Heart right ventricle (tissue), 16 donors: Measurements from ENCODE around the gene SLC12A4. TPM values are rescaled to one million over a fixed set of nuclear protein-coding genes. Genes with fewer than 3 reads are reported as not detected.
A peak's percentile ranks its signal among the peaks of the same experiment; 100 is the strongest.
"Not testable (repeated sequence)": the region's sequence is repeated elsewhere in the genome, so short reads cannot be mapped to it uniquely, and the experiment has no call there.

Experiments
- ATAC-seq, 8 donors: fragments of 200-7000 bp; cut with Tn5 transposase; one replicate each; pipeline ENCODE4 v1.9.1; 2020; ENCODE audit warnings: mild to moderate bottlenecking in 8 of 8, moderate library complexity in 8 of 8, moderate number of reproducible peaks in 1 of 8
- DNase-seq, 2 donors: peaks; one replicate each; pipeline ENCODE4 v3.0.0-alpha.2; 2020
- H3K27ac ChIP-seq, 10 donors: fragments of 200-600 bp; sonication (generic) in 2 of 10; one replicate each; pipeline versions ENCODE4 v1.5.0 to v1.8.0; 2020 to 2022; ENCODE audit warnings: mild to moderate bottlenecking in 3 of 10
- H3K27me3 ChIP-seq, 7 donors: fragments of 200-600 bp; one replicate each; pipeline ENCODE4 v1.8.0; 2021 to 2022; ENCODE audit warnings: mild to moderate bottlenecking in 2 of 7
- H3K36me3 ChIP-seq, 9 donors: fragments of 200-600 bp; sonication (generic) in 1 of 9; one replicate each; pipeline versions ENCODE4 v1.5.0 to v1.8.0; 2020 to 2022; ENCODE audit warnings: mild to moderate bottlenecking in 2 of 9
- H3K4me1 ChIP-seq, 9 donors: fragments of 200-600 bp; sonication (generic) in 1 of 9; one replicate each; pipeline versions ENCODE4 v1.5.0 to v1.8.0; 2020 to 2022; ENCODE audit warnings: mild to moderate bottlenecking in 4 of 9
- H3K4me3 ChIP-seq, 10 donors: fragments of 200-600 bp; sonication (generic) in 2 of 10; one replicate each; pipeline versions ENCODE4 v1.5.0 to v1.8.0; 2020 to 2022; ENCODE audit warnings: mild to moderate bottlenecking in 7 of 10, moderate library complexity in 2 of 10
- H3K9me3 ChIP-seq, 11 donors: fragments of 200-600 bp in 10 of 11; sonication (generic) in 2 of 11; one replicate each; pipeline versions ENCODE4 v1.5.0 to v1.8.0; 2013 to 2022; ENCODE audit warnings: mild to moderate bottlenecking in 2 of 11, control low read depth in 1 of 11, moderate library complexity in 1 of 11
- WGBS, 2 donors: extraction: QIAGEN DNeasy Blood & Tissue Kit; methylation state at CpG; one replicate each; pipeline ENCODE4 v1.1.7; 2013; ENCODE audit warnings: inconsistent platforms in 1 of 2; 5-methylcytosine and 5-hydroxymethylcytosine counted together
- intact Hi-C, 10 donors: fragments of 100-400 bp; cut with DNase I; formaldehyde crosslinking; loops; one replicate each; pipeline versions ENCODE4 v1.11.1 to v1.14.2; 2022
- long read RNA-seq, 3 donors: library from polyadenylated mRNA; unstranded; transcript quantifications; one replicate each; pipeline ENCODE4 v2.0.0, GENCODE V29; 2020 to 2021
- polyA plus RNA-seq, 2 donors: library from polyadenylated mRNA; stranded (reverse); fragments of 200-250 nt; gene quantifications; one replicate each; pipeline ENCODE4 v1.2.3, GENCODE V29; 2013
- total RNA-seq, 10 donors: library from RNA; stranded (reverse); fragmentation: NEBNext Ultra II Directional in 3 of 10; extraction: Animal tissue kit (Norgen Biotek cat#: 25700) in 3 of 10; gene quantifications; one replicate each; pipeline versions ENCODE4 v1.2.1 to v1.2.4, GENCODE V29; 2021 to 2023
- TF ChIP-seq, protein P1 (sequence below), 9 donors: fragments of 200-600 bp; sonication (generic) in 2 of 9; IDR thresholded peaks; one replicate each; pipeline versions ENCODE4 v1.5.0 to v1.8.0; 2021 to 2022; ENCODE audit warnings: antibody characterized with exemption in 9 of 9, mild to moderate bottlenecking in 5 of 9, moderate library complexity in 1 of 9
- donor health status: Arrhythmogenic right ventricular cardiomyopathy.
- donor health status: ischemic (EF 13 %, LVEDD 7.1; RV severe dilation, severe dysfunction).
- donor health status: healthy with polysubstance abuse.
- donor health status: DM: no; HTN: yes; CAD: no.
- donor health status: DM: no; HTN: no; CAD: no.
- donor health status: ischemic (EF 25% LVEDD 6.9; RV normal size, moderate dysfunction).
- donor health status: ischemic (EF 25% LVEDD 5.7; RV mildly dilated, moderate dysfunction).
- donor health status: healthy.
- donor health status: DM: yes; HTN: yes; CAD: no.
- donor health status: Ischemic cardiomyopathy.
- donor health status: ischemic (EF 35%, LVEDD 5.7; RV mildly dilated, moderate dysfunction).
- donor health status: nonischemic (EF 11% LVEDD 7.7; RV severe dilation, severe dysfunction).
- donor health status: DM: yes; HTN: yes; CAD: no.
- donor health status: PGD.
- donor health status: ischemic (EF 29% LVEDD 5.4; RV normal size, mild dysfunction).
- donor health status: nonischemic (EF 23%, LVEDD 6.1; RV moderate dilation, normal function).

The SLC12A4 gene
- total RNA-seq, result 100 to 1,000 TPM in 1 of 10 donors, 10 to 100 TPM in 9; 70.9 to 107 (median 86.6) TPM
- polyA plus RNA-seq, result 100 to 1,000 TPM in 1 of 2 donors, 10 to 100 TPM in 1; 70.1 to 116 TPM
- long read RNA-seq, donor 1, full-length matches to known transcripts, result 106 of 219 reads
- long read RNA-seq, donor 1, partial matches to known transcripts, result 76 of 219 reads
- long read RNA-seq, donor 1, other reads (novel, unspliced or antisense), result 37 of 219 reads
- long read RNA-seq, donor 2, full-length matches to known transcripts, result 115 of 223 reads
- long read RNA-seq, donor 2, partial matches to known transcripts, result 76 of 223 reads
- long read RNA-seq, donor 2, other reads (novel, unspliced or antisense), result 32 of 223 reads
- long read RNA-seq, donor 3, full-length matches to known transcripts, result 99 of 277 reads
- long read RNA-seq, donor 3, partial matches to known transcripts, result 129 of 277 reads
- long read RNA-seq, donor 3, other reads (novel, unspliced or antisense), result 49 of 277 reads

DNA sequence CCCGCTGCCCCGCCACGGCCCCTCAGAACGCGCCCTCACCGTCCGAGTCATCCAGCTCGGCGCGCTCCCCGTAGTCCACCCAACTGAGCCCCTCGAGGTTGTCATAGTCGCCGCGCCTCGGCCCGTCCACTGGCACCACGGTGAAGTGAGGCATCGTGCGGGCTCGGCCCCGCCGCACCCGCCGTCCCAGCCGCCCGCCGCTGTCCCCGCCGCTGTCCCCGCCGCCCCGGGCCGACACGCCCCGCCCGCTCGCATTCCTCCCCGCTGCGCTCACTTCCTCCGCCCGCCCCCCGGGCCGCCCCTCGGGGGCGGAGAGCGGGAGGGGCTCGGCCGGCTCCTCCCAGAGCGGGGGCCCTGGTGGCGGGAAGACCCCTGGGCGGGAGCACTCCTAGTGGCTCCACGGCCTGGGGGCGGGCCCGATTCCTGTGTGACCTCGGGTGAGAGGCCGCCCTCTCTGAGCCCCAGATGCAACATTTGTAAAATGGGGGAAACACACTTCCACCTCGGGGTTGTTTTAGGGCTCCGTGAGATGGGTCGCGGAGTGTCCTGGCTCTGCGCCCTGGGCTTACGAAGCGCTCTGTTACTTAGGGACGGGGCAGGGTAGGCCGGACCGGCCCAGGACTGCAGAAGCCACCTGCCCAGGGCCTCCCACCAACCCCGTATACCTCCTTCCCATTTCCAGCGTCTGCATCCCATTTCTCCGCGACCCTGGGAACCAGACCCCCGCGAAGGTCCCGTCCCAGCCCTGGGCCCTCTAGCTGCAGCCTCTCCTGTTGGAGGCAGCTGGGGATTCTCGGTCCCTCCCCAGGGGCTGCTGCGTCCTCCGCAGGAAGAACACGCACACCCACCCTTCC, at the start of gene SLC12A4:
Gene SLC12A4 (minus strand): TSS at position 238 of the 854 bp plus-strand sequence. CDS start 84 bp downstream, at position 154.
- Histone ChIP-seq H3K4me1 (peaks cover 31 to 52% (median 38%) of the 10 kb centered on the region in 9 donors), H3K27me3 (no peaks in the 10 kb centered on the region), H3K9me3 (no peaks in the 10 kb centered on the region), H3K4me3 (peak within 1 kb of the TSS; percentile 63 to 100 (median 94)), H3K27ac (peak within 1 kb of the TSS; percentile 94 to 100 (median 100)), H3K36me3 (peaks cover 0 to 15% (median 0%) of the 10 kb centered on the region in 9 donors)
- peak; percentile 88 to 95 (median 91) for ATAC-seq
- intact Hi-C loops, result no loop called here
- TF ChIP-seq, protein P1, sequence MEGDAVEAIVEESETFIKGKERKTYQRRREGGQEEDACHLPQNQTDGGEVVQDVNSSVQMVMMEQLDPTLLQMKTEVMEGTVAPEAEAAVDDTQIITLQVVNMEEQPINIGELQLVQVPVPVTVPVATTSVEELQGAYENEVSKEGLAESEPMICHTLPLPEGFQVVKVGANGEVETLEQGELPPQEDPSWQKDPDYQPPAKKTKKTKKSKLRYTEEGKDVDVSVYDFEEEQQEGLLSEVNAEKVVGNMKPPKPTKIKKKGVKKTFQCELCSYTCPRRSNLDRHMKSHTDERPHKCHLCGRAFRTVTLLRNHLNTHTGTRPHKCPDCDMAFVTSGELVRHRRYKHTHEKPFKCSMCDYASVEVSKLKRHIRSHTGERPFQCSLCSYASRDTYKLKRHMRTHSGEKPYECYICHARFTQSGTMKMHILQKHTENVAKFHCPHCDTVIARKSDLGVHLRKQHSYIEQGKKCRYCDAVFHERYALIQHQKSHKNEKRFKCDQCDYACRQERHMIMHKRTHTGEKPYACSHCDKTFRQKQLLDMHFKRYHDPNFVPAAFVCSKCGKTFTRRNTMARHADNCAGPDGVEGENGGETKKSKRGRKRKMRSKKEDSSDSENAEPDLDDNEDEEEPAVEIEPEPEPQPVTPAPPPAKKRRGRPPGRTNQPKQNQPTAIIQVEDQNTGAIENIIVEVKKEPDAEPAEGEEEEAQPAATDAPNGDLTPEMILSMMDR (IDR thresholded peaks at IDR 0.05), result peak in 4 of 9 donors; percentile 11 to 33 (median 23)
- peak; percentile 91 to 93 for DNase-seq
- WGBS, 2 donors, result 1 to 2% methylated on average over 53 to 77 of the region's 78 CpGs

DNA sequence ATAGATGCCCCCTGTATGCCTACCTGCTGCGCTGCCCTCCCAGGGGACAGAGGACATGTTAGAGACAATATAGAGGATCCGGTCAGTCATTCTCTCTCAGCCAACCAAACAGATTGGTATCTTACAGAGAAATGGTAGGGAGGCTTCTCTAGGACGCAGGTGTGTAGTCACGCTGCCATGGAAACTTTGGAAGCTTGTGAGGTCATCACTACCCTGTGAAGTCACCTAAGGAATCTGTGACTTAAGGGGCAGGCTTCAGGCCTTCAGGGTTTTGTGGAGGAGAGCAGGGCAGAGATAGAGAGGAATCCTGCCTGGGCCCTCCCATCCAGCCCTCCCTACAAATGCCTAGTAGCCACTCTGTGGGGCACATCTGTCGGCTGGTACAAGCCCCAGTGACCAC, 47.2 kb upstream of the SLC12A4 start, which contains the start of gene DPEP2NB:
Gene DPEP2NB (minus strand): TSS at position 231 of the 400 bp plus-strand sequence. CDS start 141 bp downstream, at position 90.
- TF ChIP-seq, protein P1 (IDR thresholded peaks at IDR 0.05), result no peak
- 87 to 88% methylated on average over 5 of the region's 5 CpGs for WGBS, 2 donors
- intact Hi-C loops, result no loop called here
- Histone ChIP-seq H3K36me3 (no peaks in the 10 kb centered on the region), H3K4me3 (no peak within 1 kb of the TSS), H3K9me3 (no peaks in the 10 kb centered on the region), H3K4me1 (peaks cover 0 to 15% (median 0%) of the 10 kb centered on the region in 9 donors), H3K27ac (no peak within 1 kb of the TSS), H3K27me3 (no peaks in the 10 kb centered on the region)
- ATAC-seq (no peak), DNase-seq (no peak)

GRCh38 chr16:68013440-68013839, 45.0 kb upstream of the SLC12A4 start:
- DNase-seq (no peak), ATAC-seq (peak in 2 of 8 donors; percentile 37 to 68)
- Histone ChIP-seq H3K9me3 (no peaks in the 10 kb centered on the region), H3K27me3 (no peaks in the 10 kb centered on the region), H3K27ac (peak overlapping the region in 2 of 10 donors; percentile 22 to 82), H3K4me1 (peaks cover 0 to 15% (median 0%) of the 10 kb centered on the region in 9 donors), H3K36me3 (no peaks in the 10 kb centered on the region), H3K4me3 (no peak overlapping the region)
- 52 to 73% methylated on average over 1 of the region's 1 CpG for WGBS, 2 donors
- TF ChIP-seq, protein P1 (IDR thresholded peaks at IDR 0.05), result no peak
- intact Hi-C loops, result no loop called here

DNA sequence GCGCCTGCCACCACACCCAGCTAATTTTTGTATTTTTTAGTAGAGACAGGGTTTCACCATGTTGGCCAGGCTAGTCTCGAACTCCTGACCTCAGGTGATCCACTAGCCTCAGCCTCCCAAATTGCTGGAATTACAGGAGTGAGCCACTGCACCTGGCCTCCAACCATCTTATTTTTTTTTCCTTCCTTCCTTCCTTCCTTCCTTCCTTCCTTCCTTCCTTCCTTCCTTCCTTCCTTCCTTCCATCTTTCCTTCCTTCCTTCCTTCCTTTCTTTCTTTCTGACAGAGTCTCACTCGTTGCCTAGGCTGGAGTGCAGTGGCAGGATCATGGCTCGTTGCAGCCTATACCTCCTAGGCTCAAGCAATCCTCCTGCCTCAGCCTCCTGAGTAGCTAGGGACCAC, 41.4 kb upstream of the SLC12A4 start:
- H3K36me3 ChIP-seq, H3K4me3 ChIP-seq, H3K27ac ChIP-seq, intact Hi-C loops, ATAC-seq, DNase-seq, H3K27me3 ChIP-seq, H3K9me3 ChIP-seq: not testable (repeated sequence)
- 73 to 84% methylated on average over 4 of the region's 4 CpGs for WGBS, 2 donors
- peaks cover 0 to 41% (median 0%) of the 10 kb centered on the region in 9 donors for H3K4me1 ChIP-seq
